Measurements from ENCODE around the gene OR7C1. TPM values are rescaled to one million over a fixed set of nuclear protein-coding genes. Genes with fewer than 3 reads are reported as not detected.

Gene OR7C1
- total RNA-seq, 1 donor: not detected

DNA sequence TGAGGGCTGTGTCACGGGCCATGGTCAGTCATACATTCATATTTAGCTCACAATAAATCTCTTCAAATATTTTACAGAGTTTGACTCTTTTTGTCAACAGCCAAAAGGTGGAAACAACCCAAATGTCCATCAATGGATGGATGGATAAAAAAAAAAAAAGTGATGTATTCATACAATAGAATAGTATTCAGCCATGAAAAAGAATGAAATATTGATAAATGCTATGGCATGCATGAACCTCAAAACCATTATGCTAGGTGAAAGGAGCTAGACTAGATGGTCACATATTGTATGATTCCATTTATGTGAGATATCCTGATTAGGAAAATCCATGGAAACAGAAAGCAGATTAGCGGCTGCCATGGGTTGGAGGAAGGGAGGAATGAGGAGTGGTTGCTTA is 72.9 kb downstream of the OR7C1 start:
- no peaks in the 10 kb centered on the region for H3K27me3 ChIP-seq (ENCODE audit: insufficient read depth, low read length)
- no peak for DNase-seq (ENCODE audit: insufficient read length, low spot score, missing footprints)
- H4K20me1 ChIP-seq (ENCODE audit: insufficient read depth, low read length): no peaks in the 10 kb centered on the region
- no peak overlapping the region for H3K4me2 ChIP-seq (ENCODE audit: insufficient read depth, low read length)
- H3K27ac ChIP-seq (ENCODE audit: low read depth, low read length): no peak overlapping the region
- H3K4me1 ChIP-seq (ENCODE audit: insufficient read depth, low read length): no peaks in the 10 kb centered on the region
- TF ChIP-seq, protein P1, sequence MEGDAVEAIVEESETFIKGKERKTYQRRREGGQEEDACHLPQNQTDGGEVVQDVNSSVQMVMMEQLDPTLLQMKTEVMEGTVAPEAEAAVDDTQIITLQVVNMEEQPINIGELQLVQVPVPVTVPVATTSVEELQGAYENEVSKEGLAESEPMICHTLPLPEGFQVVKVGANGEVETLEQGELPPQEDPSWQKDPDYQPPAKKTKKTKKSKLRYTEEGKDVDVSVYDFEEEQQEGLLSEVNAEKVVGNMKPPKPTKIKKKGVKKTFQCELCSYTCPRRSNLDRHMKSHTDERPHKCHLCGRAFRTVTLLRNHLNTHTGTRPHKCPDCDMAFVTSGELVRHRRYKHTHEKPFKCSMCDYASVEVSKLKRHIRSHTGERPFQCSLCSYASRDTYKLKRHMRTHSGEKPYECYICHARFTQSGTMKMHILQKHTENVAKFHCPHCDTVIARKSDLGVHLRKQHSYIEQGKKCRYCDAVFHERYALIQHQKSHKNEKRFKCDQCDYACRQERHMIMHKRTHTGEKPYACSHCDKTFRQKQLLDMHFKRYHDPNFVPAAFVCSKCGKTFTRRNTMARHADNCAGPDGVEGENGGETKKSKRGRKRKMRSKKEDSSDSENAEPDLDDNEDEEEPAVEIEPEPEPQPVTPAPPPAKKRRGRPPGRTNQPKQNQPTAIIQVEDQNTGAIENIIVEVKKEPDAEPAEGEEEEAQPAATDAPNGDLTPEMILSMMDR (IDR thresholded peaks at IDR 0.05; ENCODE audit: extremely low read depth, low read depth, low read length): no peak
- H3K36me3 ChIP-seq (ENCODE audit: insufficient read depth, low read length): no peaks in the 10 kb centered on the region
- H3K9me3 ChIP-seq (ENCODE audit: low read depth, low read length): no peaks in the 10 kb centered on the region
- no peaks in the 10 kb centered on the region for H3K79me2 ChIP-seq (ENCODE audit: insufficient read depth, low read length)
- H3K4me3 ChIP-seq (ENCODE audit: insufficient read depth, low read length): no peak overlapping the region
- no peak overlapping the region for H2AFZ ChIP-seq (ENCODE audit: low read length)

DNA sequence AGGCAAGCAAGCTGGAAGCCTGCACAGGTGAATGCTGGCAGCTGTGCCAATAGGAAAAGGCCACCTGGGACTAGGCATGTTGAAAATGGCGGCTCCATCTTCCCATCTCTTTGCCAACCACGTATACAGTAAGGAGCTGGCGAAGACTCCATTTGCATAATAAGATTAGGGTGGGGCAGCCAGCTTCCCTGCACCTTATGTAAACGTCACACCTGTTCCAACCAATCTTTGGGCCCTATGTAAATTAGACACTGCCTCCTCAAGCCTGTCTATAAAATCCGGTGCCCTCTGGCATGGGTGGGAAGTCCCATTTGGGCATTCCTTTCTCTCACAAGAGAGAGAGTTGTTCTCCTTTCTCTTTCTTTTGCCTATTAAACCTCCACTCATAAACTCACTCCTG is 73.4 kb downstream of the OR7C1 start:
- H3K4me1 ChIP-seq (ENCODE audit: insufficient read depth, low read length): no peaks in the 10 kb centered on the region
- H3K4me3 ChIP-seq (ENCODE audit: insufficient read depth, low read length): no peak overlapping the region
- H3K79me2 ChIP-seq (ENCODE audit: insufficient read depth, low read length): no peaks in the 10 kb centered on the region
- H3K36me3 ChIP-seq (ENCODE audit: insufficient read depth, low read length): no peaks in the 10 kb centered on the region
- H3K27ac ChIP-seq (ENCODE audit: low read depth, low read length): no peak overlapping the region
- no peaks in the 10 kb centered on the region for H3K27me3 ChIP-seq (ENCODE audit: insufficient read depth, low read length)
- no peaks in the 10 kb centered on the region for H3K9me3 ChIP-seq (ENCODE audit: low read depth, low read length)
- no peaks in the 10 kb centered on the region for H4K20me1 ChIP-seq (ENCODE audit: insufficient read depth, low read length)
- H3K4me2 ChIP-seq (ENCODE audit: insufficient read depth, low read length): no peak overlapping the region
- TF ChIP-seq, protein P1 (IDR thresholded peaks at IDR 0.05; ENCODE audit: extremely low read depth, low read depth, low read length): no peak
- no peak overlapping the region for H2AFZ ChIP-seq (ENCODE audit: low read length)
- DNase-seq (ENCODE audit: insufficient read length, low spot score, missing footprints): no peak

DNA sequence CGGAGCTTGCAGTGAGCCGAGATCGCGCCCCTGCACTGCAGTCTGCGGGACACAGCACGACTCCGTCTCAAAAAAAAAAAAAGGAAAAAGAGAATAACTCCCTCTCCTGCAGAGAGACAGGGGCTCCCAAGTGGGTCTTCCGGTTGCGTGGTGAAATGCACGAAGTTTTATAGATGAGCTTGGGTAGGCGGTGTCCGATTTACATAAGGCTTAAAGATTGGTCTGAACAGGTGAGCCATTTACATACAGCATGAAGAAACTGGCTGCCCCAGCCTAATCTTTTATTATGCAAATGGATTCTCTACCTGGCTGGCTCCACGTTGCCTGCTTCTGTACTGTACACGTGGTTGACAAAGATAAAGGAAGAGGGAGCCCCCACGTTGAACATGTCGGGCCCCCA is 76.2 kb downstream of the OR7C1 start:
- TF ChIP-seq, protein P1 (IDR thresholded peaks at IDR 0.05; ENCODE audit: extremely low read depth, low read depth, low read length): no peak
- Histone ChIP-seq H3K9me3 (ENCODE audit: low read depth, low read length) (no peaks in the 10 kb centered on the region), H3K4me2 (ENCODE audit: insufficient read depth, low read length) (no peak overlapping the region), H3K27me3 (ENCODE audit: insufficient read depth, low read length) (no peaks in the 10 kb centered on the region), H4K20me1 (ENCODE audit: insufficient read depth, low read length) (no peaks in the 10 kb centered on the region), H3K36me3 (ENCODE audit: insufficient read depth, low read length) (no peaks in the 10 kb centered on the region), H3K4me1 (ENCODE audit: insufficient read depth, low read length) (no peaks in the 10 kb centered on the region), H3K27ac (ENCODE audit: low read depth, low read length) (no peak overlapping the region), H3K79me2 (ENCODE audit: insufficient read depth, low read length) (no peaks in the 10 kb centered on the region), H2AFZ (ENCODE audit: low read length) (no peak overlapping the region), H3K4me3 (ENCODE audit: insufficient read depth, low read length) (no peak overlapping the region)
- DNase-seq (ENCODE audit: insufficient read length, low spot score, missing footprints): no peak

DNA sequence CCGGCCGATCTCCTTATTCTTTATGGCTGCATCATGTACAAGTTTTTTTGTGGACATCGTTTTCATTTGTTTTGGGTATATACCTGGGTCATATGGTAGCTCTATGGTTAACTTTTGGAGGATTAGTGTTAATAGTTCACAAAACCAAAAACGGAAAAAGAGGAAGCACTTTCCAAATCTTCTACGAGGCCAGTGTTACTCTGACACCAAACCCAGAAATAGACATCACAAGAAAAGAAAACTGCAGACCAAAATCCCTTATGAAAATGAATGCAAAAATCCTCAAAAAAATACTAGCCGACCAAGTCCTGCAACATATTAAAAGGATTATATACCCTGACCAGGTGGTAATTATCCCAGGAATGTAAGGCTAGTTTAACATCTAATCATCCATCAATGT is 86.4 kb downstream of the OR7C1 start:
- Histone ChIP-seq H3K79me2 (ENCODE audit: insufficient read depth, low read length) (no peaks in the 10 kb centered on the region), H3K4me3 (ENCODE audit: insufficient read depth, low read length) (no peak overlapping the region), H4K20me1 (ENCODE audit: insufficient read depth, low read length) (no peaks in the 10 kb centered on the region), H3K27ac (ENCODE audit: low read depth, low read length) (no peak overlapping the region), H3K4me2 (ENCODE audit: insufficient read depth, low read length) (no peak overlapping the region), H3K9me3 (ENCODE audit: low read depth, low read length) (no peaks in the 10 kb centered on the region), H3K4me1 (ENCODE audit: insufficient read depth, low read length) (no peaks in the 10 kb centered on the region), H2AFZ (ENCODE audit: low read length) (no peak overlapping the region), H3K27me3 (ENCODE audit: insufficient read depth, low read length) (no peaks in the 10 kb centered on the region), H3K36me3 (ENCODE audit: insufficient read depth, low read length) (no peaks in the 10 kb centered on the region)
- TF ChIP-seq, protein P1 (IDR thresholded peaks at IDR 0.05; ENCODE audit: extremely low read depth, low read depth, low read length): no peak
- DNase-seq (ENCODE audit: insufficient read length, low spot score, missing footprints): no peak

Small RNAs within 50 kb of the gene (small RNA-seq; reads per million reads assigned to genes)
- gene AC005255.1: not detected

Other genes with a start within 250 kb of the OR7C1 start
- gene ADGRE3, start 160.3 kb downstream of the OR7C1 start, total RNA-seq: not detected in 2 replicates
- 19.2 and 31.1 TPM in 2 replicates for gene ZNF333, start 145.1 kb downstream of the OR7C1 start, total RNA-seq
- gene ADGRE2, start 56.6 kb downstream of the OR7C1 start, total RNA-seq: 0.59 and 0.72 TPM in 2 replicates
- not detected in 2 replicates for gene OR7A5, start within 50 bp of the OR7C1 start, total RNA-seq
- not detected in 2 replicates for gene OR7A10, start 13.7 kb upstream of the OR7C1 start, total RNA-seq
- gene OR7A17, start 50.9 kb upstream of the OR7C1 start, total RNA-seq: not detected in 2 replicates
- gene OR7C2, start 106.3 kb upstream of the OR7C1 start, total RNA-seq: not detected in 2 replicates
- not detected in 2 replicates for gene SLC1A6, start 144.7 kb upstream of the OR7C1 start, total RNA-seq
- not detected in 2 replicates for gene CASP14, start 214.3 kb upstream of the OR7C1 start, total RNA-seq
- not detected in 2 replicates for gene OR1I1, start 247.0 kb upstream of the OR7C1 start, total RNA-seq